A549 (cell line): Measurements from ENCODE around the gene GPS1. TPM values are rescaled to one million over a fixed set of nuclear protein-coding genes. Genes with fewer than 3 reads are reported as not detected.

Experiments used
- ATAC-seq, 2 experiments: fragments of 200-7000 bp in 1 of 2; fragments of >200 bp in 1 of 2; cut with Nextera tagmentation in 1 of 2; cut with Tn5 transposase in 1 of 2; 3 replicates each; pipeline versions ENCODE4 v1.8.0 to v1.9.1; 2018 to 2020; ENCODE audit warnings: mild to moderate bottlenecking in 1 of 2, moderate library complexity in 1 of 2
- CTCF ChIA-PET: fragments of 300-600 bp; sonication (Branson Sonifier 250); formaldehyde crosslinking; extraction: SDS; loops from one replicate; lab custom pipeline; 2021; ENCODE audit warnings: antibody characterized with exemption, inconsistent platforms; lab: Yijun Ruan, JAX
- POLR2A ChIA-PET: fragments of 350-600 bp; formaldehyde crosslinking; extraction: SDS; loops from one replicate; lab custom pipeline; 2021; ENCODE audit warnings: antibody characterized with exemption, inconsistent platforms; lab: Yijun Ruan, JAX
- DNase-seq, 2 experiments: peaks; one replicate each; pipeline versions ENCODE4 v3.0.0 to v3.0.0-alpha.2; 2011 to 2016; ENCODE audit warnings: low read depth in 1 of 2, low spot score in 1 of 2
- FAIRE-seq: peaks from 2 replicates; lab custom pipeline; 2011; peaks lifted over from hg19 to GRCh38; lab: Jason Lieb, UNC
- H3K27ac ChIP-seq, 2 experiments: fragments of >200 bp; sonication (Bioruptor Twin); formaldehyde crosslinking; 3 replicates each; pipeline ENCODE4 v1.5.1; 2016 to 2017
- H3K4me1 ChIP-seq: fragments of >200 bp; sonication (Bioruptor Twin); formaldehyde crosslinking; 3 replicates; pipeline ENCODE4 v1.6.1; 2016
- H3K4me2 ChIP-seq: fragments of >200 bp; sonication (Bioruptor Twin); formaldehyde crosslinking; 3 replicates; pipeline ENCODE4 v1.6.1; 2016
- H3K4me3 ChIP-seq: fragments of >200 bp; sonication (Bioruptor Twin); formaldehyde crosslinking; 3 replicates; pipeline ENCODE4 v1.5.1; 2016
- H3K9me3 ChIP-seq: fragments of >200 bp; sonication (Bioruptor Twin); formaldehyde crosslinking; 3 replicates; pipeline ENCODE4 v1.6.1; 2016
- CBX2 ChIP-seq: fragments of 200-600 bp; sonication (generic); IDR thresholded peaks from 2 replicates; pipeline ENCODE4 v1.6.1; 2016; ENCODE audit warnings: low read depth, mild to moderate bottlenecking, borderline replicate concordance
- CHD4 ChIP-seq: fragments of 200-600 bp; sonication (generic); IDR thresholded peaks from 2 replicates; pipeline ENCODE4 v1.6.1; 2016; ENCODE audit warnings: antibody characterized with exemption, mild to moderate bottlenecking, borderline replicate concordance
- EP300 ChIP-seq, 2 experiments: fragments of >200 bp; sonication (Bioruptor Twin); formaldehyde crosslinking; IDR thresholded peaks; 2 replicates in 1 of 2; 3 replicates in 1 of 2; pipeline ENCODE4 v1.6.1; 2016 to 2017
- FOXS1 ChIP-seq: fragments of 250-450 bp; sonication (Bioruptor Pico); IDR thresholded peaks from 2 replicates; pipeline ENCODE4 v1.5.0; 2020; ENCODE audit warnings: mild to moderate bottlenecking, moderate library complexity
- GATA3 ChIP-seq: IDR thresholded peaks from 2 replicates; pipeline ENCODE4 v1.6.1; 2012; ENCODE audit warnings: borderline replicate concordance
- HDAC2 ChIP-seq: fragments of 200-600 bp; sonication (generic); IDR thresholded peaks from 2 replicates; pipeline ENCODE4 v1.6.1; 2016
- HOXA7 ChIP-seq: fragments of 250-450 bp; sonication (Bioruptor Pico); IDR thresholded peaks from 2 replicates; pipeline ENCODE4 v1.5.0; 2020; ENCODE audit warnings: mild to moderate bottlenecking, moderate library complexity
- HOXB5 ChIP-seq: fragments of 250-450 bp; sonication (Bioruptor Pico); IDR thresholded peaks from 2 replicates; pipeline ENCODE4 v1.5.0; 2020; ENCODE audit warnings: mild to moderate bottlenecking, moderate library complexity
- JUN ChIP-seq, 2 experiments: fragments of >200 bp; sonication (Bioruptor Twin); formaldehyde crosslinking; IDR thresholded peaks; 2 replicates in 1 of 2; 3 replicates in 1 of 2; pipeline ENCODE4 v1.6.1; 2016 to 2017
- KDM5A ChIP-seq: fragments of 200-600 bp; sonication (generic); IDR thresholded peaks from 2 replicates; pipeline ENCODE4 v1.6.1; 2016; ENCODE audit warnings: antibody characterized with exemption, mild to moderate bottlenecking
- MAZ ChIP-seq: fragments of 150-350 bp; IDR thresholded peaks from 2 replicates; pipeline ENCODE4 v1.6.1; 2014; ENCODE audit warnings: antibody characterized with exemption, low read depth, low read length, borderline replicate concordance
- MYC ChIP-seq: IDR thresholded peaks from 2 replicates; pipeline ENCODE4 v1.6.1; 2012; ENCODE audit warnings: mild to moderate bottlenecking, inconsistent platforms, low read length, improper control_type of control experiment, borderline replicate concordance
- NFE2L2 ChIP-seq: fragments of 150-350 bp; conservative IDR thresholded peaks from 2 replicates; pipeline ENCODE4 v1.6.1; 2014; ENCODE audit warnings: low read length
- NR3C1 ChIP-seq: fragments of >200 bp; sonication (Bioruptor Twin); formaldehyde crosslinking; IDR thresholded peaks from 3 replicates; pipeline ENCODE4 v1.6.1; 2017
- PHF8 ChIP-seq: fragments of 200-600 bp; sonication (generic); IDR thresholded peaks from 2 replicates; pipeline ENCODE4 v1.6.1; 2016; ENCODE audit warnings: low read depth, mild to moderate bottlenecking, antibody characterized with exemption, moderate library complexity, borderline replicate concordance
- RARB ChIP-seq: fragments of 250-450 bp; sonication (Bioruptor Pico); IDR thresholded peaks from 2 replicates; pipeline ENCODE4 v1.8.0; 2021; ENCODE audit warnings: mild to moderate bottlenecking, moderate library complexity
- RFX5 ChIP-seq: fragments of 450-650 bp; IDR thresholded peaks from 2 replicates; pipeline ENCODE4 v1.7.1; 2014; ENCODE audit warnings: antibody characterized with exemption, mild to moderate bottlenecking, moderate library complexity
- RNF2 ChIP-seq: fragments of 200-600 bp; sonication (generic); IDR thresholded peaks from 2 replicates; pipeline ENCODE4 v1.6.1; 2016; ENCODE audit warnings: low read depth, mild to moderate bottlenecking, antibody characterized with exemption, moderate library complexity, borderline replicate concordance
- SREBF2 ChIP-seq: fragments of 450-650 bp; IDR thresholded peaks from 2 replicates; pipeline ENCODE4 v1.6.1; 2014; ENCODE audit warnings: mild to moderate bottlenecking, moderate library complexity
- ZSCAN20 ChIP-seq: fragments of 250-450 bp; sonication (Bioruptor Pico); IDR thresholded peaks from 2 replicates; pipeline ENCODE4 v1.8.0; 2022; ENCODE audit warnings: mild to moderate bottlenecking, moderate library complexity
- WGBS: methylation state at CpG from one replicate; pipeline ENCODE4 v1.1.6; 2017; ENCODE audit errors: missing lambda C conversion rate; 5-methylcytosine and 5-hydroxymethylcytosine counted together
- polyA plus RNA-seq, 4 experiments: library from polyadenylated mRNA; depleted of rRNA in 3 of 4; stranded (reverse); fragments of >200 nt; fragmentation: RNase III in 1 of 4; extraction: RNeasy Plus Mini Kit Qiagen cat#74134 plus additional on column Dnase treatment in 1 of 4; gene quantifications; 2 replicates in 3 of 4; 3 replicates in 1 of 4; pipeline ENCODE4 v1.2.3, GENCODE V29; 2011 to 2017
- TF ChIP-seq, protein P1 (sequence below): fragments of >200 bp; sonication (Bioruptor Twin); formaldehyde crosslinking; IDR thresholded peaks from 2 replicates; pipeline ENCODE4 v1.6.1; 2016
- TF ChIP-seq, protein P2 (sequence below): fragments of 200-600 bp; sonication (generic); IDR thresholded peaks from 2 replicates; pipeline ENCODE4 v1.6.1; 2016; ENCODE audit warnings: antibody characterized with exemption, mild to moderate bottlenecking, moderate library complexity
- TF ChIP-seq, protein P3 (sequence below): fragments of 150-350 bp; IDR thresholded peaks from 2 replicates; pipeline ENCODE4 v1.6.1; 2014; ENCODE audit warnings: low read depth, mild to moderate bottlenecking, low read length

The GPS1 gene
- polyA plus RNA-seq, 2 of the 4 experiments (the other 2 are of a cell fraction) = 89.4 to 126 TPM

DNA sequence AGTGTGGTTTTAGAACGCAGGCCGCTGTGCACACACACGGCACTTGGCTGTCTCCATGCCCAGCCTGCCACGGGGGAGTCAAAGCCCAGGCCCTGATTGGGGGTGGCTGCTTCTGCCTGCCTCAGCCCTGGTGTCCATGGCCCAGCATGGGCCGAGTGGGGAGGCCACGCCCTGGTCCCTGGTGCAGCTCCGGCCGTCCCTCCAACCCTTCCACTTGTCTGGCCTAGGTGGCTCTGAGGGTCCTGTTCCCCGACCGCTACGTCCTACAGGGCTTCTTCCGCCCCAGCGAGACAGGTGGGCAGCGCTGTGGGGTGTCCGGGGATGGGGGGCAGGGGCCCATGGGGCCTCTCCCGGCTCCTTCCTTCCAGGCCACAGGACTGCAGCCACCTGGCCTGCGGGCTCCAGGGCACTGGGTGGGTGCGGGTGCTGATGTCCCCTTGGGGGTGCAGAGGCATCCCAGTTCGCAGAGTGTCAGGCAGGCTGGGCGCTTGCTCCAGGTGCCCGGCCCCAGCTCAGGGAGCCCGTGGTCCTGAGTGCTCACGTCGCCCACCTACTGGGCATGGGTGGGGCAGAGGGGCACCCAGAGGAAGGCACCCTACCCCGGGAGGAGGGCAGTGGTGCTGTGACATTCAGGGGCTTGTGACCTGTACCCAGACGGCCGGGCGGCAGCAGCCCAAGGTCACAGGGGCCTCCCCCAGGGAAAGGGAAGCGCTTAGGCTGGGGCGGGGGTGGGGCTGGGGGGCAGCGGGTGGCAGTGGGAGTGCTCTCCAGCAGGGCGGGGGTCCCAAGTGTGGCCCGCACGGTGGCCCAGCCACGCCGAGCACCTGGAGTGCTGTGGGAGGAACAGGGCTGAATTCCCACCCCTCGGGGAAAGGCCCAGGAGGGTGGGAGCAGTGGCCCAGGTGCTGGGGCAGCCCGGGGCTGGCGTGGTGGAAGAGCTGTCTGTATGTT, 40.8 kb upstream of the GPS1 start:
- ATAC-seq (no peak), DNase-seq (no peak), FAIRE-seq (no peak)
- no peak overlapping the region for H3K4me3 ChIP-seq
- ChIA-PET POLR2A (no interaction called here), CTCF (interaction anchor here (1.3 to 33.2 kb wide), 5 partner anchors 8 to 47 kb away, joined by 3 to 794 read pairs (median 16); partner anchors contain the start of genes CENPX, LRRC45, NOTUM and RAC3)
- H3K4me1 ChIP-seq = peaks cover 12% of the 10 kb centered on the region
- H3K27ac ChIP-seq = no peak overlapping the region; a peak in 1 of 6 replicates
- 87% methylated on average over 21 of the region's 39 CpGs for WGBS
- H3K4me2 ChIP-seq = no peak overlapping the region
- H3K9me3 ChIP-seq = no peaks in the 10 kb centered on the region
- no peak for TF ChIP-seq KDM5A
- no peak for TF ChIP-seq HOXA7
- TF ChIP-seq HDAC2 = no peak
- TF ChIP-seq NR3C1 = no peak
- no peak for TF ChIP-seq RARB (CRISPR knock-in tag)
- TF ChIP-seq, protein P1, sequence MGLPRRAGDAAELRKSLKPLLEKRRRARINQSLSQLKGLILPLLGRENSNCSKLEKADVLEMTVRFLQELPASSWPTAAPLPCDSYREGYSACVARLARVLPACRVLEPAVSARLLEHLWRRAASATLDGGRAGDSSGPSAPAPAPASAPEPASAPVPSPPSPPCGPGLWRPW = no peak
- TF ChIP-seq SREBF2 = no peak

DNA sequence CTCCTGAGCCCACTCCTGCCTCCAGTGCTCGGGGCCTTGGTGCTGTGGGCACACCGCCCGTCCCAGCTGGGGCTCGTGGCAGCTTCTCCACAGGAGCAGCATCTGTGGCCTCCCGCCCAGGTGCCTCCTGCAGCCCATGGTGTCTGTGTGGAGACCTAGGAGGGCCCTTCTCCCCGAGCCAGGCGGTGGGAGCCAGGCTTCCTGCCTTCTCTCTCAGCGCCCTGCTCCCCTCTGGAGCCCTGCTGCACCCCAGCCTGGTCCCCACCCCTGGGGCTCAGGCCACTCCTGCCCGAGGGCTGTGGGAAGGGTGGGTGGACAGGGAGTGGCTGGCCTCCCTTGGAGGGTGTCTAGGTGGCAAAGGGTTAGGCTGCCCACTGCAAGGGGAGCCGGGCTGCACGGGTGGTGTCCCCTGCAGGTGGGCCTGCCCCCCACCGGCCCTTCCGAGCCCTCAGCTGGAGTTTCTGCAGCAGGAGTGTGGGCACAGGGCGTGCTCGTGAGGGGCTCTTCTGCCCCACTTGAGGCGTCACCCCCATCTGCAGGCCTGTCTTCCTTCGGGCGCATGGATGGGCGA, 40.0 kb upstream of the GPS1 start:
- H3K27ac ChIP-seq = peak overlapping the region in 1 of 2 experiments; percentile 23; a peak in 1 of 6 replicates
- ChIA-PET POLR2A (no interaction called here), CTCF (interaction anchor here (0.9 to 33.2 kb wide), 4 partner anchors 9 to 54 kb away, joined by 3 to 794 read pairs (median 100); partner anchors contain the start of genes CENPX, LRRC45 and NOTUM)
- H3K4me1 ChIP-seq = peaks cover 4% of the 10 kb centered on the region
- TF ChIP-seq JUN (IDR thresholded peaks at IDR 0.05) (no peak), HOXB5 (CRISPR knock-in tag) (no peak), CBX2 (no peak), CHD4 (no peak), NFE2L2 (no peak), MAZ (no peak), PHF8 (no peak), FOXS1 (CRISPR knock-in tag) (no peak), ZSCAN20 (CRISPR knock-in tag) (no peak), HOXA7 (no peak), GATA3 (no peak), EP300 (IDR thresholded peaks at IDR 0.05) (no peak), MYC (no peak), RFX5 (no peak), RNF2 (no peak)
- TF ChIP-seq, protein P2, sequence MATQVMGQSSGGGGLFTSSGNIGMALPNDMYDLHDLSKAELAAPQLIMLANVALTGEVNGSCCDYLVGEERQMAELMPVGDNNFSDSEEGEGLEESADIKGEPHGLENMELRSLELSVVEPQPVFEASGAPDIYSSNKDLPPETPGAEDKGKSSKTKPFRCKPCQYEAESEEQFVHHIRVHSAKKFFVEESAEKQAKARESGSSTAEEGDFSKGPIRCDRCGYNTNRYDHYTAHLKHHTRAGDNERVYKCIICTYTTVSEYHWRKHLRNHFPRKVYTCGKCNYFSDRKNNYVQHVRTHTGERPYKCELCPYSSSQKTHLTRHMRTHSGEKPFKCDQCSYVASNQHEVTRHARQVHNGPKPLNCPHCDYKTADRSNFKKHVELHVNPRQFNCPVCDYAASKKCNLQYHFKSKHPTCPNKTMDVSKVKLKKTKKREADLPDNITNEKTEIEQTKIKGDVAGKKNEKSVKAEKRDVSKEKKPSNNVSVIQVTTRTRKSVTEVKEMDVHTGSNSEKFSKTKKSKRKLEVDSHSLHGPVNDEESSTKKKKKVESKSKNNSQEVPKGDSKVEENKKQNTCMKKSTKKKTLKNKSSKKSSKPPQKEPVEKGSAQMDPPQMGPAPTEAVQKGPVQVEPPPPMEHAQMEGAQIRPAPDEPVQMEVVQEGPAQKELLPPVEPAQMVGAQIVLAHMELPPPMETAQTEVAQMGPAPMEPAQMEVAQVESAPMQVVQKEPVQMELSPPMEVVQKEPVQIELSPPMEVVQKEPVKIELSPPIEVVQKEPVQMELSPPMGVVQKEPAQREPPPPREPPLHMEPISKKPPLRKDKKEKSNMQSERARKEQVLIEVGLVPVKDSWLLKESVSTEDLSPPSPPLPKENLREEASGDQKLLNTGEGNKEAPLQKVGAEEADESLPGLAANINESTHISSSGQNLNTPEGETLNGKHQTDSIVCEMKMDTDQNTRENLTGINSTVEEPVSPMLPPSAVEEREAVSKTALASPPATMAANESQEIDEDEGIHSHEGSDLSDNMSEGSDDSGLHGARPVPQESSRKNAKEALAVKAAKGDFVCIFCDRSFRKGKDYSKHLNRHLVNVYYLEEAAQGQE = no peak
- TF ChIP-seq, protein P3, sequence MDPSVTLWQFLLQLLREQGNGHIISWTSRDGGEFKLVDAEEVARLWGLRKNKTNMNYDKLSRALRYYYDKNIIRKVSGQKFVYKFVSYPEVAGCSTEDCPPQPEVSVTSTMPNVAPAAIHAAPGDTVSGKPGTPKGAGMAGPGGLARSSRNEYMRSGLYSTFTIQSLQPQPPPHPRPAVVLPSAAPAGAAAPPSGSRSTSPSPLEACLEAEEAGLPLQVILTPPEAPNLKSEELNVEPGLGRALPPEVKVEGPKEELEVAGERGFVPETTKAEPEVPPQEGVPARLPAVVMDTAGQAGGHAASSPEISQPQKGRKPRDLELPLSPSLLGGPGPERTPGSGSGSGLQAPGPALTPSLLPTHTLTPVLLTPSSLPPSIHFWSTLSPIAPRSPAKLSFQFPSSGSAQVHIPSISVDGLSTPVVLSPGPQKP = no peak
- 85% methylated on average over 19 of the region's 19 CpGs for WGBS
- no peak overlapping the region for H3K4me2 ChIP-seq
- DNase-seq (no peak), ATAC-seq (0 out of 6 replicates have a peak, but pooled peaks of 1 of the 2 experiments have one; percentile 2), FAIRE-seq (no peak)
- H3K9me3 ChIP-seq = no peaks in the 10 kb centered on the region
- no peak overlapping the region for H3K4me3 ChIP-seq
